C4-2B (cell line): ENCODE data around the gene EMILIN1.

Source experiments
- H3K27ac ChIP-seq: fragments of 450-650 bp; 2 replicates; pipeline ENCODE4 v1.5.1; 2017
- CTCF ChIP-seq: fragments of 450-650 bp; conservative IDR thresholded peaks from 2 replicates; pipeline ENCODE4 v1.5.1; 2017; ENCODE audit warnings: mild to moderate bottlenecking
- ZFX ChIP-seq: fragments of 450-650 bp; IDR thresholded peaks from 2 replicates; pipeline ENCODE4 v1.6.1; 2017

Gene EMILIN1

GRCh38 chr2:27125104-27125503 lies 46.7 kb downstream of the EMILIN1 start:
- no peak overlapping the region for H3K27ac ChIP-seq
- TF ChIP-seq ZFX (no peak), CTCF (no peak)

DNA sequence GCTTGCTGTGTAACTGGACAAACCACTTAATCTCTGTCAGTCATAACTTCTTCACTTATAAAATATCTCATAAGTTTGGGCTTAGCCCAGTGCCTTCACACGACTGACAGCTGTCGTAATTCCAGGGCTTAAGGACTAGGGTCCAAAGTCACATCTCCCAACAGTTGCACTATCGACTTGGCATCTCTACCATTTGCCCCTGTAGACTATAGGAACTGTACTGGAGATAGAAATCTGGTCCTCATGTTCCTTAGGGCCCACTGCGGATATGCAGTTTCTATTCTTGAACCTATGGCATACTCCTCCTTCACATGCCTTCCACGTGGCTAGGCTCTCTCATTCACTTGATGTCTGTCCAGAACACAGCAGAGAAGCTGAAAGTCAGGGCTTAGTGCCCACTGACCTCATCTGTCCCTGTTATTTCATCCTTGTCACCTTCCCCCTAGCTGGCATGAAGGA lies 47.9 kb downstream of the EMILIN1 start:
- no peak for TF ChIP-seq ZFX
- TF ChIP-seq CTCF: no peak
- H3K27ac ChIP-seq: no peak overlapping the region

- no peak for TF ChIP-seq CTCF
- TF ChIP-seq ZFX: no peak
- no peak overlapping the region for H3K27ac ChIP-seq
Measured at GRCh38 chr2:27127883-27128667, 49.7 kb downstream of the EMILIN1 start.

- TF ChIP-seq ZFX: no peak
- no peak for TF ChIP-seq CTCF
- no peak overlapping the region for H3K27ac ChIP-seq
Measured at GRCh38 chr2:27128668-27129571, 50.5 kb downstream of the EMILIN1 start.

DNA sequence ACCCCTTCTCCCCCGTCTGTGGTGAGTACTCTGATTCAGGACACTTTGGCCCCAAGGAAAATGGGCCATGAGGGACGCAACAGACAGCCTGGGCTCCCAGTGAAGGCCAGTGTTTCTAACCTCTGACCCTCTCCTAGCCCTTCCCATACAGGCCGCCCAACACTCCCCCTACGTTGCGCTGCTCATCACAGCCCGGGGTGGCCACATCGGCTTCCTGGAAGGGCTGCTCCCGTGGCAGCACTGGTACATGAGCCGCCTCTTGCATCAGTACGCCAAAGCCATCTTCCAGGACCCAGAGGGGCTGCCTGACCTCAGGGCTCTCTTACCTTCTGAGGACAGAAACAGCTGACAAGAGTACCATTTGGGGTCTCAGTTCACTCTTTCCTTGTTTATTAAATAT lies 52.0 kb downstream of the EMILIN1 start:
- TF ChIP-seq ZFX (no peak), CTCF (no peak)
- no peak overlapping the region for H3K27ac ChIP-seq

DNA sequence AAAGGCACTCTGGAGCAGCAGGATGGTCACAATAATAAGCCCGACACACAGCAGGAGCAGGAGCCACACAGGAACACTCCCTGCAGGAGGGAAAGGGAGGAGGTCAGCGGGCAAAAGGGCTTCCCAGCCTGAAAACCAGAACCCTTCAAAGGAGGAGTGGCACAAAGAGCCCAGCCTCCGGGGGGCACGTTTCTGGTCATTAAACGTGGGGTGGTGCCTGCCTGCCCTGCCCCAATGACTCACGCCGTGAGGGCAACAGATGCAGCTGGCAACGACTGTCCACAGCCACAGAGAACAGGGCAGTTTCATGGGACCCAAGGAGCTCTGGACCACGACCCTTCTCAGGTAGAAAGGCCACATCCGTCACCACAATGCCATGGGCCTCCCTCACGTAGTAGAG lies 53.0 kb downstream of the EMILIN1 start:
- no peak overlapping the region for H3K27ac ChIP-seq
- no peak for TF ChIP-seq CTCF
- no peak for TF ChIP-seq ZFX
